Measurements from ENCODE around the gene VPS13C. TPM values are rescaled to one million over a fixed set of nuclear protein-coding genes. Genes with fewer than 3 reads are reported as not detected.

The VPS13C gene
- total RNA-seq, 2 experiments from 2014 or later = 69.7 to 73.2 TPM

- no peaks in the 10 kb centered on the region for H3K9me3 Mint-ChIP-seq
- no peak overlapping the region for H3K27ac Mint-ChIP-seq
- DNase-seq (no peak), ATAC-seq (ENCODE audit: poor library complexity) (no peak)
- CTCF ChIA-PET = no interaction called here
- H3K27me3 Mint-ChIP-seq = peaks cover 38% of the 10 kb centered on the region
- no peaks in the 10 kb centered on the region for H3K4me1 Mint-ChIP-seq (ENCODE audit: low read depth)
- H3K4me3 ChIP-seq (ENCODE audit: low read length) = no peak overlapping the region
- no peaks in the 10 kb centered on the region for H3K9me3 ChIP-seq (ENCODE audit: control insufficient read depth in 1 of 2, insufficient read depth in 1 of 2, low read length in 2 of 2)
- intact Hi-C loops (cut with DNase I, micrococcal nuclease) = no loop called here
- no peak overlapping the region for H3K4me3 Mint-ChIP-seq
- no peaks in the 10 kb centered on the region for H3K36me3 ChIP-seq (ENCODE audit: insufficient read depth, low read length)
- H3K27me3 ChIP-seq (ENCODE audit: control insufficient read depth in 1 of 2, insufficient read depth in 2 of 2, low read length in 2 of 2) = no peaks in the 10 kb centered on the region
- H3K36me3 Mint-ChIP-seq (ENCODE audit: low read depth) = no peaks in the 10 kb centered on the region
- no peaks in the 10 kb centered on the region for H3K4me1 ChIP-seq (ENCODE audit: insufficient read depth, low read length)
- POLR2A ChIA-PET = no interaction called here
- no peak overlapping the region for H3K27ac ChIP-seq (ENCODE audit: low read depth in 1 of 2, low read length in 2 of 2)
- no peak for TF ChIP-seq CTCF (IDR thresholded peaks at IDR 0.05)
Measured at GRCh38 chr15:61820212-61820611, 240.0 kb downstream of the VPS13C start.

GRCh38 chr15:61819386-61819785 lies 240.9 kb downstream of the VPS13C start:
- no peak for TF ChIP-seq CTCF (IDR thresholded peaks at IDR 0.05)
- H3K4me3 ChIP-seq (ENCODE audit: low read length) = no peak overlapping the region
- CTCF ChIA-PET = no interaction called here
- H3K27me3 ChIP-seq (ENCODE audit: control insufficient read depth in 1 of 2, insufficient read depth in 2 of 2, low read length in 2 of 2) = no peaks in the 10 kb centered on the region
- Mint-ChIP-seq H3K27me3 (peaks cover 43% of the 10 kb centered on the region), H3K27ac (no peak overlapping the region), H3K36me3 (ENCODE audit: low read depth) (no peaks in the 10 kb centered on the region), H3K9me3 (no peaks in the 10 kb centered on the region), H3K4me1 (ENCODE audit: low read depth) (no peaks in the 10 kb centered on the region), H3K4me3 (no peak overlapping the region)
- DNase-seq = no peak
- no peak for ATAC-seq (ENCODE audit: poor library complexity)
- POLR2A ChIA-PET = no interaction called here
- H3K36me3 ChIP-seq (ENCODE audit: insufficient read depth, low read length) = no peaks in the 10 kb centered on the region
- no peak overlapping the region for H3K27ac ChIP-seq (ENCODE audit: low read depth in 1 of 2, low read length in 2 of 2)
- no peaks in the 10 kb centered on the region for H3K9me3 ChIP-seq (ENCODE audit: control insufficient read depth in 1 of 2, insufficient read depth in 1 of 2, low read length in 2 of 2)
- no peaks in the 10 kb centered on the region for H3K4me1 ChIP-seq (ENCODE audit: insufficient read depth, low read length)
- intact Hi-C loops (cut with DNase I, micrococcal nuclease) = no loop called here

GRCh38 chr15:61818801-61819200 lies 241.4 kb downstream of the VPS13C start:
- H3K4me3 Mint-ChIP-seq = no peak overlapping the region
- POLR2A ChIA-PET = no interaction called here
- CTCF ChIA-PET = no interaction called here
- no peak overlapping the region for H3K27ac Mint-ChIP-seq
- H3K4me1 Mint-ChIP-seq (ENCODE audit: low read depth) = no peaks in the 10 kb centered on the region
- Histone ChIP-seq H3K4me1 (ENCODE audit: insufficient read depth, low read length) (no peaks in the 10 kb centered on the region), H3K9me3 (ENCODE audit: control insufficient read depth in 1 of 2, insufficient read depth in 1 of 2, low read length in 2 of 2) (no peaks in the 10 kb centered on the region), H3K27ac (ENCODE audit: low read depth in 1 of 2, low read length in 2 of 2) (no peak overlapping the region), H3K27me3 (ENCODE audit: control insufficient read depth in 1 of 2, insufficient read depth in 2 of 2, low read length in 2 of 2) (no peaks in the 10 kb centered on the region), H3K4me3 (ENCODE audit: low read length) (no peak overlapping the region), H3K36me3 (ENCODE audit: insufficient read depth, low read length) (no peaks in the 10 kb centered on the region)
- no peak for ATAC-seq (ENCODE audit: poor library complexity)
- H3K9me3 Mint-ChIP-seq = no peaks in the 10 kb centered on the region
- intact Hi-C loops (cut with DNase I, micrococcal nuclease) = no loop called here
- H3K36me3 Mint-ChIP-seq (ENCODE audit: low read depth) = no peaks in the 10 kb centered on the region
- no peak for TF ChIP-seq CTCF (IDR thresholded peaks at IDR 0.05)
- no peak for DNase-seq
- H3K27me3 Mint-ChIP-seq = peaks cover 41% of the 10 kb centered on the region

Measured in CD4-positive, alpha-beta T cell (primary cell).